Cardiac septum (tissue), 1 donor: ENCODE measurements around the gene TRABD. TPM values are rescaled to one million over a fixed set of nuclear protein-coding genes. Genes with fewer than 3 reads are reported as not detected.
A peak's percentile ranks its signal among the peaks of the same experiment; 100 is the strongest.

Experiments
- DNase-seq: peaks from one replicate; pipeline ENCODE4 v3.0.0-alpha.2; 2020; ENCODE audit warnings: low spot score
- intact Hi-C: fragments of 100-400 bp; cut with DNase I; formaldehyde crosslinking; loops from one replicate; pipeline ENCODE4 v1.14.0; 2022
- total RNA-seq: library from RNA; stranded (reverse); fragmentation: NEBNext Ultra II Directional; extraction: Animal tissue kit (Norgen Biotek cat#: 25700); gene quantifications from one replicate; pipeline ENCODE4 v1.2.1, GENCODE V29; 2021
- donor health status: DM: no; HTN: no; CAD: no.

TRABD gene
- total RNA-seq, 1 donor from 2014 or later = 20.1 TPM

- intact Hi-C loops = no loop called here
- no peak for DNase-seq
Observed at GRCh38 chr22:50225200-50225969, 39.7 kb downstream of the TRABD start.

GRCh38 chr22:50226063-50226874 lies 40.6 kb downstream of the TRABD start:
- DNase-seq = no peak
- intact Hi-C loops = no loop called here

- DNase-seq = no peak
- intact Hi-C loops = no loop called here
Observed at GRCh38 chr22:50226875-50227165, 41.1 kb downstream of the TRABD start.

GRCh38 chr22:50227579-50228215 lies 42.0 kb downstream of the TRABD start:
- DNase-seq = no peak
- intact Hi-C loops = no loop called here

- intact Hi-C loops = no loop called here
- DNase-seq = no peak
Observed at GRCh38 chr22:50228366-50228765, 42.7 kb downstream of the TRABD start.

GRCh38 chr22:50229370-50229769 lies 43.7 kb downstream of the TRABD start:
- no peak for DNase-seq
- intact Hi-C loops = no loop called here

GRCh38 chr22:50232481-50233151 lies 46.9 kb downstream of the TRABD start:
- intact Hi-C loops = no loop called here
- DNase-seq = no peak

GRCh38 chr22:50233223-50233622 lies 47.5 kb downstream of the TRABD start:
- intact Hi-C loops = no loop called here
- no peak for DNase-seq

GRCh38 chr22:50236731-50237409 lies 51.2 kb downstream of the TRABD start:
- no peak for DNase-seq

GRCh38 chr22:50238755-50239154 lies 53.0 kb downstream of the TRABD start:
- intact Hi-C loops = no loop called here
- DNase-seq = no peak

More at GRCh38 chr22:50236731-50237409, 51.2 kb downstream of the TRABD start:
- intact Hi-C loops = no loop called here

- intact Hi-C loops = loop anchor here (10.0 kb wide), 1 partner anchor 262 kb away; the partner anchor contains the start of genes LMF2 and NCAPH2
- DNase-seq = no peak
Observed at GRCh38 chr22:50242406-50242949, 56.8 kb downstream of the TRABD start.

GRCh38 chr22:50243685-50244419 lies 58.1 kb downstream of the TRABD start:
- intact Hi-C loops = loop anchor here (10.0 kb wide), 1 partner anchor 261 kb away; the partner anchor contains the start of genes LMF2 and NCAPH2

GRCh38 chr22:50244420-50245213 lies 58.9 kb downstream of the TRABD start, which contains the start of gene TUBGCP6:
Gene TUBGCP6, minus strand, starts transcription at chr22:50245023. Its CDS starts 564 bp downstream, at chr22:50244459.
- peak; percentile 98 for DNase-seq
- intact Hi-C loops = loop anchor here (10.0 kb wide), 1 partner anchor 260 kb away; the partner anchor contains the start of genes LMF2 and NCAPH2

More at GRCh38 chr22:50243685-50244419, 58.1 kb downstream of the TRABD start:
- DNase-seq = no peak

- intact Hi-C loops = loop anchor here (10.0 kb wide), 1 partner anchor 259 kb away; the partner anchor contains the start of genes LMF2 and NCAPH2
- DNase-seq = no peak
Observed at GRCh38 chr22:50245214-50246072, 59.7 kb downstream of the TRABD start.

- DNase-seq = no peak
- intact Hi-C loops = loop anchor here (10.0 kb wide), 1 partner anchor 258 kb away; the partner anchor contains the start of genes LMF2 and NCAPH2
Observed at GRCh38 chr22:50246242-50247175, 60.8 kb downstream of the TRABD start.
